ENCODE data around the gene PFKFB2.

- TF ChIP-seq CTCF (IDR thresholded peaks at IDR 0.05), result no peak
- no peak for TF ChIP-seq SIN3A (IDR thresholded peaks at IDR 0.05; ENCODE audit: borderline replicate concordance, insufficient read depth, low read depth, low read length)
- TF ChIP-seq, protein P1, sequence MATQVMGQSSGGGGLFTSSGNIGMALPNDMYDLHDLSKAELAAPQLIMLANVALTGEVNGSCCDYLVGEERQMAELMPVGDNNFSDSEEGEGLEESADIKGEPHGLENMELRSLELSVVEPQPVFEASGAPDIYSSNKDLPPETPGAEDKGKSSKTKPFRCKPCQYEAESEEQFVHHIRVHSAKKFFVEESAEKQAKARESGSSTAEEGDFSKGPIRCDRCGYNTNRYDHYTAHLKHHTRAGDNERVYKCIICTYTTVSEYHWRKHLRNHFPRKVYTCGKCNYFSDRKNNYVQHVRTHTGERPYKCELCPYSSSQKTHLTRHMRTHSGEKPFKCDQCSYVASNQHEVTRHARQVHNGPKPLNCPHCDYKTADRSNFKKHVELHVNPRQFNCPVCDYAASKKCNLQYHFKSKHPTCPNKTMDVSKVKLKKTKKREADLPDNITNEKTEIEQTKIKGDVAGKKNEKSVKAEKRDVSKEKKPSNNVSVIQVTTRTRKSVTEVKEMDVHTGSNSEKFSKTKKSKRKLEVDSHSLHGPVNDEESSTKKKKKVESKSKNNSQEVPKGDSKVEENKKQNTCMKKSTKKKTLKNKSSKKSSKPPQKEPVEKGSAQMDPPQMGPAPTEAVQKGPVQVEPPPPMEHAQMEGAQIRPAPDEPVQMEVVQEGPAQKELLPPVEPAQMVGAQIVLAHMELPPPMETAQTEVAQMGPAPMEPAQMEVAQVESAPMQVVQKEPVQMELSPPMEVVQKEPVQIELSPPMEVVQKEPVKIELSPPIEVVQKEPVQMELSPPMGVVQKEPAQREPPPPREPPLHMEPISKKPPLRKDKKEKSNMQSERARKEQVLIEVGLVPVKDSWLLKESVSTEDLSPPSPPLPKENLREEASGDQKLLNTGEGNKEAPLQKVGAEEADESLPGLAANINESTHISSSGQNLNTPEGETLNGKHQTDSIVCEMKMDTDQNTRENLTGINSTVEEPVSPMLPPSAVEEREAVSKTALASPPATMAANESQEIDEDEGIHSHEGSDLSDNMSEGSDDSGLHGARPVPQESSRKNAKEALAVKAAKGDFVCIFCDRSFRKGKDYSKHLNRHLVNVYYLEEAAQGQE (IDR thresholded peaks at IDR 0.05; ENCODE audit: insufficient read depth in 1 of 2, low read depth in 2 of 2, low read length in 1 of 2), result no peak
- TF ChIP-seq POLR2AphosphoS5 (IDR thresholded peaks at IDR 0.05; ENCODE audit: low read depth, low read length), result no peak
These were observed 55.9 kb downstream of the PFKFB2 start for GRCh38 chr1:207109004-207109403.
